Measurements from ENCODE around the gene HAO1.

GRCh38 chr20:7938058-7938457 lies 2.2 kb downstream of the HAO1 start:
- TF ChIP-seq RFX5 (IDR thresholded peaks at IDR 0.05; ENCODE audit: low read length), result no peak
- no peak for TF ChIP-seq CTCF (IDR thresholded peaks at IDR 0.05)
- TF ChIP-seq, protein P1, sequence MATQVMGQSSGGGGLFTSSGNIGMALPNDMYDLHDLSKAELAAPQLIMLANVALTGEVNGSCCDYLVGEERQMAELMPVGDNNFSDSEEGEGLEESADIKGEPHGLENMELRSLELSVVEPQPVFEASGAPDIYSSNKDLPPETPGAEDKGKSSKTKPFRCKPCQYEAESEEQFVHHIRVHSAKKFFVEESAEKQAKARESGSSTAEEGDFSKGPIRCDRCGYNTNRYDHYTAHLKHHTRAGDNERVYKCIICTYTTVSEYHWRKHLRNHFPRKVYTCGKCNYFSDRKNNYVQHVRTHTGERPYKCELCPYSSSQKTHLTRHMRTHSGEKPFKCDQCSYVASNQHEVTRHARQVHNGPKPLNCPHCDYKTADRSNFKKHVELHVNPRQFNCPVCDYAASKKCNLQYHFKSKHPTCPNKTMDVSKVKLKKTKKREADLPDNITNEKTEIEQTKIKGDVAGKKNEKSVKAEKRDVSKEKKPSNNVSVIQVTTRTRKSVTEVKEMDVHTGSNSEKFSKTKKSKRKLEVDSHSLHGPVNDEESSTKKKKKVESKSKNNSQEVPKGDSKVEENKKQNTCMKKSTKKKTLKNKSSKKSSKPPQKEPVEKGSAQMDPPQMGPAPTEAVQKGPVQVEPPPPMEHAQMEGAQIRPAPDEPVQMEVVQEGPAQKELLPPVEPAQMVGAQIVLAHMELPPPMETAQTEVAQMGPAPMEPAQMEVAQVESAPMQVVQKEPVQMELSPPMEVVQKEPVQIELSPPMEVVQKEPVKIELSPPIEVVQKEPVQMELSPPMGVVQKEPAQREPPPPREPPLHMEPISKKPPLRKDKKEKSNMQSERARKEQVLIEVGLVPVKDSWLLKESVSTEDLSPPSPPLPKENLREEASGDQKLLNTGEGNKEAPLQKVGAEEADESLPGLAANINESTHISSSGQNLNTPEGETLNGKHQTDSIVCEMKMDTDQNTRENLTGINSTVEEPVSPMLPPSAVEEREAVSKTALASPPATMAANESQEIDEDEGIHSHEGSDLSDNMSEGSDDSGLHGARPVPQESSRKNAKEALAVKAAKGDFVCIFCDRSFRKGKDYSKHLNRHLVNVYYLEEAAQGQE (IDR thresholded peaks at IDR 0.05; ENCODE audit: low read depth, low read length), result no peak
- TF ChIP-seq EP300 (IDR thresholded peaks at IDR 0.05; ENCODE audit: borderline replicate concordance in 1 of 2, low read depth in 1 of 2, low read length in 1 of 2), result no peak
- no peak for TF ChIP-seq CHD2 (IDR thresholded peaks at IDR 0.05; ENCODE audit: low read length, partially characterized antibody)
- no peak for TF ChIP-seq NFIC (IDR thresholded peaks at IDR 0.05; ENCODE audit: borderline replicate concordance)
- TF ChIP-seq MEF2A (IDR thresholded peaks at IDR 0.05; ENCODE audit: borderline replicate concordance, low read depth), result no peak
- TF ChIP-seq USF1 (IDR thresholded peaks at IDR 0.05; ENCODE audit: borderline replicate concordance, low read depth), result no peak
- TF ChIP-seq POLR2AphosphoS5 (IDR thresholded peaks at IDR 0.05; ENCODE audit: low read depth, low read length), result no peak
- TF ChIP-seq RAD21 (IDR thresholded peaks at IDR 0.05; ENCODE audit: low read length), result no peak
- TF ChIP-seq, protein P2, sequence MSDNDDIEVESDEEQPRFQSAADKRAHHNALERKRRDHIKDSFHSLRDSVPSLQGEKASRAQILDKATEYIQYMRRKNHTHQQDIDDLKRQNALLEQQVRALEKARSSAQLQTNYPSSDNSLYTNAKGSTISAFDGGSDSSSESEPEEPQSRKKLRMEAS (IDR thresholded peaks at IDR 0.05; ENCODE audit: low read depth), result no peak
- TF ChIP-seq GABPA (IDR thresholded peaks at IDR 0.05; ENCODE audit: low read depth), result no peak

All from SK-N-SH (cell line).